ENCODE data around the gene ITCH.
A peak's percentile ranks its signal among the peaks of the same experiment; 100 is the strongest.

ITCH gene

GRCh38 chr20:34528921-34529297 lies 165.8 kb downstream of the ITCH start:
- POLR2A ChIA-PET (ENCODE audit: low non-redundant PET) = no interaction called here
- no peak for TF ChIP-seq CTCF (conservative IDR thresholded peaks at IDR 0.05; ENCODE audit: low read depth)
- peak overlapping the region; percentile 1; the same call in 1 of the 2 replicates for H3K27ac ChIP-seq
- CTCF ChIA-PET = interaction anchor here (0.6 kb wide), 1 partner anchor 87 kb away, joined by 6 read pairs; no protein-coding TSS in a partner anchor
- no peak for DNase-seq (ENCODE audit: low spot score)

GRCh38 chr20:34529742-34530141 lies 166.7 kb downstream of the ITCH start:
- CTCF ChIA-PET = interaction anchor here (0.6 to 2.3 kb wide), 3 partner anchors 9 to 217 kb away, joined by 4 to 9 read pairs (median 5); no protein-coding TSS in a partner anchor
- peak overlapping the region; percentile 1; the same call in 1 of the 2 replicates for H3K27ac ChIP-seq
- POLR2A ChIA-PET (ENCODE audit: low non-redundant PET) = no interaction called here
- DNase-seq (ENCODE audit: low spot score) = no peak
- TF ChIP-seq CTCF (conservative IDR thresholded peaks at IDR 0.05; ENCODE audit: low read depth) = no peak

- no peak for DNase-seq (ENCODE audit: low spot score)
- POLR2A ChIA-PET (ENCODE audit: low non-redundant PET) = interaction anchor here (0.5 kb wide), 1 partner anchor 83 kb away, joined by 3 read pairs; no protein-coding TSS in a partner anchor
- CTCF ChIA-PET = interaction anchor here (0.6 to 2.3 kb wide), 3 partner anchors 8 to 218 kb away, joined by 4 to 9 read pairs (median 5); no protein-coding TSS in a partner anchor
- TF ChIP-seq CTCF (conservative IDR thresholded peaks at IDR 0.05; ENCODE audit: low read depth) = no peak
- peak overlapping the region; percentile 2; the same call in 1 of the 2 replicates for H3K27ac ChIP-seq
These were observed 167.3 kb downstream of the ITCH start for GRCh38 chr20:34530342-34530741.

- DNase-seq (ENCODE audit: low spot score) = no peak
- H3K27ac ChIP-seq = no peak overlapping the region
- ChIA-PET POLR2A (ENCODE audit: low non-redundant PET) (no interaction called here), CTCF (interaction anchor here (0.7 to 2.3 kb wide), 4 partner anchors 13 to 219 kb away, joined by 3 to 9 read pairs (median 4); no protein-coding TSS in a partner anchor)
- no peak for TF ChIP-seq CTCF (conservative IDR thresholded peaks at IDR 0.05; ENCODE audit: low read depth)
These were observed 168.7 kb downstream of the ITCH start for GRCh38 chr20:34531608-34532265.

- CTCF ChIA-PET = interaction anchor here (1.5 kb wide), 1 partner anchor 220 kb away, joined by 5 read pairs; no protein-coding TSS in a partner anchor
- DNase-seq (ENCODE audit: low spot score) = no peak
- POLR2A ChIA-PET (ENCODE audit: low non-redundant PET) = no interaction called here
- peak overlapping the region; percentile 3; the same call in 1 of the 2 replicates for H3K27ac ChIP-seq
- no peak for TF ChIP-seq CTCF (conservative IDR thresholded peaks at IDR 0.05; ENCODE audit: low read depth)
These were observed 169.2 kb downstream of the ITCH start for GRCh38 chr20:34532320-34532719.

- peak overlapping the region; percentile 3; the same call in 1 of the 2 replicates for H3K27ac ChIP-seq
- DNase-seq (ENCODE audit: low spot score) = no peak
- ChIA-PET CTCF (interaction anchor here (0.6 to 1.5 kb wide), 2 partner anchors 101 to 220 kb away, joined by 3 to 5 read pairs; no protein-coding TSS in a partner anchor), POLR2A (ENCODE audit: low non-redundant PET) (no interaction called here)
- TF ChIP-seq CTCF (conservative IDR thresholded peaks at IDR 0.05; ENCODE audit: low read depth) = no peak
These were observed 169.7 kb downstream of the ITCH start for GRCh38 chr20:34532756-34533155.

Data from RWPE1 (cell line).